GM18517 (cell line): ENCODE results near the gene FAM221B.
A peak's percentile ranks its signal among the peaks of the same experiment; 100 is the strongest.

ENCODE experiments used
- ATAC-seq: cut with Tn5 transposase; IDR thresholded peaks from one replicate; pipeline ENCODE4 v1.9.1; 2021; ENCODE audit warnings: mild to moderate bottlenecking, moderate library complexity; ENCODE audit not compliant: unreplicated experiment

The FAM221B gene

DNA sequence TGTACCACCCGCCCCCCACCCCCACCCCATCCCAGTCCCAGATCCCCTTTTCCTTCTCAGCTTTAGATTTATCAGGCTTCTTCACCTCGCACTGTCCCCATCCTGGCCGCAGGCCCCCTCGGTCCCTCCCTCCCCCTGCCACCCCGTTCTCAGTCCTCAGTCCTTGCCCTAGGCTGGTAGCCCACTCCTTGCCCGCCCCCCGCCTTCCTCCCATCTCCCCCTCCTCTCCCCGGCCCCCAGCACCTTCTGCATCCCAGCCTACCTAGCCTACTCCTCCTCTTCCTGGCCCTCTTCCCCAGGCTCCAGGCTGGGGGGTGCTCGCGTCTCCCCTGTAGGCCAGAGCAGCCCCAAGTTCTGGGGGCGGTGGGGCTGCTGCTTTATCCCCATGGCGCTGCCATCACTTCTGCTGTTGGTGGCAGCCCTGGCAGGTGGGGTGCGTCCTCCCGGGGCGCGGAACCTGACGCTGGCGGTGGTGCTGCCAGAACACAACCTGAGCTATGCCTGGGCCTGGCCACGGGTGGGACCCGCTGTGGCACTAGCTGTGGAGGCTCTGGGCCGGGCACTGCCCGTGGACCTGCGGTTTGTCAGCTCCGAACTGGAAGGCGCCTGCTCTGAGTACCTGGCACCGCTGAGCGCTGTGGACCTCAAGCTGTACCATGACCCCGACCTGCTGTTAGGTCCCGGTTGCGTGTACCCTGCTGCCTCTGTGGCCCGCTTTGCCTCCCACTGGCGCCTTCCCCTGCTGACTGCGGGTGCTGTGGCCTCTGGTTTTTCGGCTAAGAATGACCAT, 36.3 kb downstream of the FAM221B start:
- ATAC-seq = no peak

DNA sequence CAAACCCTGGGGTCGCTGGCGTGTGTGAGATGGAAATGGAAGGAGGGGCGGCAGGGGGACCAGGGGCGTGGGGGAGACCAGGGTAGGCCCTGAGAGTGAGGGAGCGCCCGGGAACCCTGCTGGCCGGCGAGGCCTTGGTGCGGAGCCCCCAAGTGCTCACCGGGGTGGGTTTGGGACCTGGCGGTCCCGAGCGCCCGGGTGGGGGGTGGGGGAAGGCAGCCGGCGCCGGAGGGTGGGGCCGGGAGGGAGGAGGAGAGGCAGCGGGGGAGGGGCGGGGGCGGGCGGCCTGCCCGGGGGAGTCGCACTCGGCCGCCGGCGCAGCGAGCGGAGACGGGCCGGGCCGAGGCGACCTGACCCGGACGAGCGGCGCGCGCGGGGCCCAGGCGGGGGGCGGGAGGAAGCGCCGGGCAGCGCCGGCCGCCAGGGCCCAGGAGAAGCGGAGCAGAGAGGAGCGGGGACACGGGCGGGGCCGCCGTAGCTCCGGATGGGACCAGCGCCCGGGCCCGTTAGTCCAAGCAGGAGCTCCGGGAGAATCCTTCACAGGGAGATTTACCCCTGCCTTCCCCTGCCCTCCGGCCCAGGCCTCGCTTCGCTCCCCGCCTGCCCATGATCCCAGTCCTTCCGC, 37.1 kb downstream of the FAM221B start, which contains the start of gene NPR2:
Gene NPR2, plus strand, starts transcription at position 295 of the 625 bp plus-strand sequence. CDS start 818 bp downstream, outside the sequence.
- ATAC-seq = no peak

DNA sequence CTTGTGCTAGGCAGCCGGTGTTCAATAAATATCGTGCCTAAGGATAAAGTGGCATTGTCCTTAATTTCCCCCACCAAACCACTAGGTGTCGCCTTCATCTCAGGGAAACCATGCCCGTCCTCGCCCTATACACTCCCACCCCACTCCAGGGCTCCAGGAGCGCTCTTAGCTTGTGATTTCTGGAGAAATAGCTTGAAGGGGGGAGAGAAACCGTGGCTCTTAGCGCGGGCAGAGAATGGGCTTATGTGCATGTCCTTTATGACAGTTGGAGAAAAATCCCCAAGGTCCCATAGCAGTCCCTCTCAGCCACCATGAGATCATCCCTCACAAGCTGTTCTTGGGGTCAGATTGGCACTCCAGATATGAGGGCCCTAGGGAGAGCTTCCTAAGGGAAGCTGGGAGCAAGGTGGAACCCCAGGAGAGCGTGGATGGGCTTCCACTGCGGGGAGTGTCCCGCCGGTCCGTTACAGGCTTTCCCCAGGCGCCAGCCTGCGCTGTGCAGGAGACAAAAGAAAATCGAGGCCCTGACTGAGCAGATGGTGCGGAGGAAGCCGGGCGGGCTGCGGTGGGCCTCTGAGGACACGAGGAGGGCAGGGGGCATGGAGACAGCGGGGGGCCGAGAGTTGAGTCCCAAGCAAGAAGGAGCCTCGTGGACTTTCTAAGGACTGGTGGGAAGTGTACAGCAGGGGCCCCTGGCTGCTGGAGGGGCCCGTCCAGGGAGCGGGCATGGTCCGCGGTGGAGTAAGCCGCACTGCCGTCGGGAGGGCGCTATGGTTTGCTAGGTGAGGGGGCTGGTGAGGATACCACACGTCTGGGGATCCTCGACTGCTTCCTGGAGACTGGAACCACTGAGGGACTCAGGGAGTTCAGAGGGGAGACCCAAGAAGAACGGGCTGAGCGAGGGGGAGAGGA, 37.9 kb downstream of the FAM221B start:
- no peak for ATAC-seq

DNA sequence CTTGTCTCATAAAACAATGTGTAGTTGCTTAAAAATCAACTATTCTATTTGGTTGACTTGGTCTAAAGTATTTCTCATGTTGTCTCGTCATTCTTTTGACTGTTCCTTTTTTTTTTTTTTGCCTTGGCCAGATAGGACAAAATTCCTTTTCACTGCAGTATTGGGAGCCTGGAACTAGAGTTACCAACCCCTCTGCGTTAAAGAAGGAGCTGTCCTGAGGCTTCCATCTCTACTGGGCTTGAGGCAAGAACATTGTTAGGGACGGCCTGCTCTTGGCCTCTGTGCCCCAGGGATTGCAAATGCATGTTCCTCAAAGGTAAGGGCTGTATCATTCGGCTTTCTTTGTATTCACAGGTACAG, 38.5 kb downstream of the FAM221B start:
- ATAC-seq = no peak

DNA sequence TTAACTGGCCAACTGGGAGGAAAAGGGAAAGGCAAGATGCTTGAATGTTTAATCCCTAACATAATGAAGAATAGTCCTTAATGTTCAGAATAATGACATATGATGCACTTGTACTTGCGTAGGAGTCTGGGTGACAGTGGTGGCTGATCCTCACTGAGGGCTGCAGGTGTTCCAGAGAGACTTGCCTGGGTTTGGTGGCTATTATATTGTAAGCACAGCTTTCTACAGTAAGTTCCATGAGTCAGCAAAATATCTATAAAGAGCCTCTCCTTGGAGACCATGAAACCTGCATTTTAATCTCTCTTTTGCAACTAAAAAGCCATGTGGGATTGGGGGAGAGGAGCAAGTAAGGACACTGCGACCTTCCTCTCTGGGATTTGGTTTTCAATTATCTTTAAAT, 39.0 kb downstream of the FAM221B start:
- no peak for ATAC-seq

DNA sequence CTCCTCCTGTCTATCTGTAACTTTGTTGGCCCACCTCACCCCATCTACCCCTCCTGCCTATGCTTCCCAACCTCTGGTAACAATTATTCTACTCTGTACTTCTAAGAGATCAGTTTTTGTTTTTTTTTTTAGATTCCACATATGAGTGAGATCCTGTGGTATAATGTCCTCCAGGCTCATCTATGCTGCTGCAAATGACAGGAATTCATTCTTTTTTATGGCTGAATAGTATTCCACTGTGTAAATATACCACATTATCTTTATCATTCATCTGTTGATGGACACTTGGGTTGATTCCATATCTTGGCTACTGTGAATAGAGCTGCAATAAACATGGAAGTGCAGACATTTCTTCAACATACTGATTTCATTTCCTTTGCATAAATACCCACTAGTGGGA, 45.1 kb downstream of the FAM221B start:
- no peak for ATAC-seq

DNA sequence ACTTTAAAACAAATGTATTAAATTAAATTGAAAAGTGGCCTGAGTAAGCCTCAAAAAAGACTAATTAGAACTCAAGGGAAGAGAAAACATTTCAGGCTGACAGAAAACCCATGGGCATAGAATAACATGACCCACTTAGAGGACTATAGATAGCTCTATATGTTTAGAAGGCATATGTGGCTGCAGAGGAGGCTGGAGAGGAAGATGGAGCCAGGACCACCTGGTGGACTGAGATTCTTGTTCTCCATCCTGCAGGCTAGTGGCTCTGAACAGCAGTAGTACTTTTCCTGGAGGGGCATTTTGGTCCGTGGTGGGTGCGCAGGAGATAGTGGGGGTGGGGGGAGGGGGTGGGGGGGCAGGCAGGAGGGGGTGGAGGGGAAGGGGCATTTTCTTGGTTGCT, 47.5 kb downstream of the FAM221B start:
- ATAC-seq = no peak

DNA sequence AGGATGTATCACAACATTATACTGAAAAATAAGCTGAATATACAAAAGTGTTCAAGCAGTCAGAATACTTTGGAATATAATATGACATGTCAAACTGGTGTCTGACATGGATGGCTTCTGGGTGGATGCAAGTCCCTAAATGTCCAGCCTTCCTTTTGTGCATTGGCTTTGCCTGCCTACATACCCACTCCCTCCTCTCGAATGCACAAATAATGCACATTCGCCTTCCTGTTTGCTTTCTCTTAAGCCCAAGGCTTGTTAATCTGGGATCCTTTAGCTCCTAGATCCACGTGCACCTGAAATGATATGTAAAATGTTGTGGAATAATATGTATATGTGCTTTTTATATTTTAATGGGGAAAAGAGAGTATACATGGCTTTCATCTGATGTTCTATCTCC, 50.0 kb downstream of the FAM221B start:
- ATAC-seq = no peak

DNA sequence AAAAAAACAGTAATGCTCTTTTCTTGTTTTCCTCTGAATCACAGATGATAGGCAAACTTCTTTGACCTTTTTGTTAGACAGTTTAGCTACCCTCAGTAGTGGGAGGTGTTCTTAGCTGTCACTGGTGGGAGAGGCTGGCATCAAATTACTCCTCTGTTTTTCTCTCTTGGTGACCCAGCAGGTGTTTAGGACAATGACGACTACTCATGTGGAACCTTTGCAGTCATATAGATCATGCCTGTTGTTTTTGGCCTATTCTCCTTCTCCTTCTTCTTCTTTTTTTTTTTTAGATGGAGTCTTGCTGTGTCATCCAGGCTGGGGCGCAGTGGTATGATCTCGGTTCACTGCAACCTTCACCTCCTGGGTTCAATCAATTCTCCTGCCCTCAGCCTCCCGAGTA, 52.5 kb downstream of the FAM221B start:
- ATAC-seq = peak; percentile 49

DNA sequence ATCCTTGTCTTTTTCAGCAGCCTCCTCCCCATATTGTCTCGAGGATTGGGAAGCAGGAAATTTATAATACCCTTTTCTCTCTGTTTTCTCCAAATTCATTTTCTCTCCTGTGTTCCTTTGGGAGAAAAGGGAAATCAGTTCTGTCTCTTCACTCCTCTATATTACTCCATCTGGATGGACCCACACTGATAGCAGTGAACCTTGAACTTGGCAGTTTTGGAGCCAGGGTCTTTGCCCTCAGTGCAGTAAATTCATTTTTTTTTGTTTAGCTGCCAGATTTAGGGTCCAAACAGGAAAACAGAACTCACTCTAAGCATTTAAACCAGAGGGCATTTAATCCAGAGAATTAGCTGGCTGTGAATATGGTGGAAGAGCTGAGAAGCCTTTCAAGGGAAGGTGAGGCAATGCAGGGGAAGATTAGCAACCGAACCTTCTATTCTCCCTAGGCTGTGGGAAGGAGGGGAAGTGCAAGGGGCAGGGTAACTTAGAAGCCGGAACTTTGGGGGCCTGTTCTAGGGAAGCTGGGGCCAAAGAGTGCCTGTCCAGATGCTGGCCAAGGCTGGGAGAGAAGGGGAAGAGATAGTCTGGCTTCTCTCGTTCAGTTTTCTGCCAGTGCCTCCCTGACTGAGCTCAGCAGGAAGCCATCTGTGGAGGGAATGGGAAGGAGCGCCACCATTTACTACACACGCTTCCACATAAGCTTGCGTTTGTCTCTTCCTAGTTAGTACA, 53.5 kb downstream of the FAM221B start:
- ATAC-seq = no peak

DNA sequence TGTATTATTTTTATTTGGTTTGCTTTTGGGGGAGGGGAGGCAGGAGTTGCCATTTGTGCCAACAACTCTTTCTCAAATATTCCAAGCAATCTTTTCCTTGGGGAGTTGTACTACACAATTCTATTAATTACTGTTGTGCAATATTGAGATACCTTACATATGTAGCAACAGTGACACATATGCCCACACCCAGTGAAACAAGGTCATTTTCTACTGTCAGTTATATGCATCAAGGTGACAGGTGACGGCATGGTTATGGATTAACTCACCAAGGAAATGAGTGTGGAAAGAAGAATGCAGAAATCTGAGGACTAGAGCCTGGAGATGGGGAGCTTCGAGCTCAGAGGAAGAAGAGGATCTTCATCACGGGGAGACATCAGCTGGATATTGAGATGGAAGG, 56.6 kb downstream of the FAM221B start:
- no peak for ATAC-seq

DNA sequence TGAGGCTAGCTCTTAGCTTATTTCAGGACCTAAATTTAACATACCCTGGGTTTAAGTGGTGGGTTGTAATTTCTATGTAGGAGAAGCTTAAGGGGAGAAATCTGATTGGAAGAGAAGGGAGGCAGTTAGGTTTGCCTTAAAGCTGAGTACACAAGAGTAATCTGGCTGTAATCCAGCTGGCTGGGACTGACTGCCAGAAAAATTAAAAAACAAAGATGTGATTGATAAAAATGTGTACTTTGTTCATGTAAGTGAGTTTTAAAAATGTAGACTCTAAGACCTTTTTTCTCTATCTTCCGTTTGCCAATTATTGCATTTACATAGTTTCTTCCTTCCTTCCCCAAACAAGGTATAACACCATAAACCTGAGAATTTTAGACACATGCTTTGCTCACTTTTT, 57.0 kb downstream of the FAM221B start:
- ATAC-seq = no peak

DNA sequence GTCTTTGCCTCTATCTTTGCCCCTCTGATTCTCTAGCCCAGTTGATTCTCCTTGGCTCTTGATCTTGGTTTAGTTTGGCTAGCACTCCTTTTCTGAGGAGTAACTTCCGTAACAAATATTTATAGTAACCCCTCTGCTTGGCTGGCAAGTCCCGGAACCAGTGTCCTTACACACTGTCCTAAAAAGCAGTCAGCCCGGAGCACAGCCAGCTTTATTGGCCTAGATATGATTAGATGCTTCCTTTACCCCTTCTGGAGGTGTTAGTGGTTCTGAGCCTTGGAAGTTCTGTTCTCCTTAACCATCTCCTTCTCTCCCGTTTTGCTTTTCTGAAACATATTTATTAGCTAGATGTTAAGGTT, 57.5 kb downstream of the FAM221B start:
- no peak for ATAC-seq

DNA sequence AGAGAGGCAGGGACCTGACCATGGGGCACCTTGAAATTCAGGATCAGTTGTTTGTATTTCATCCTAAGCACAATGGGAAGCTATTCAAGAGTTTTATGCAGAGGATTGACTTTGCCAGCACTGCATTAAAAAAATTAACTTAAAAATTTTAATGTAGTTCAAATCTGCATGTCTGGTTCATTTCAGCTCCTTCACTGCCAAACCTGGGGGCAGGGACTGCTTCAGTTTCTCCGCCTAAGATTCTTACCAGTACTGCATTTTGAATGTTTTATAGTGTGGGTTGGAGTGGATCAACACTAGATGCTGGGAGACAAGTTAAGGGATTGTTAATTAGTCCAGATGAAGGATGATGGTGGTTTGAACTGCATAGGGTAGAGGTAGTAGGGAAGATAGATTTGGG, 58.8 kb downstream of the FAM221B start:
- no peak for ATAC-seq

DNA sequence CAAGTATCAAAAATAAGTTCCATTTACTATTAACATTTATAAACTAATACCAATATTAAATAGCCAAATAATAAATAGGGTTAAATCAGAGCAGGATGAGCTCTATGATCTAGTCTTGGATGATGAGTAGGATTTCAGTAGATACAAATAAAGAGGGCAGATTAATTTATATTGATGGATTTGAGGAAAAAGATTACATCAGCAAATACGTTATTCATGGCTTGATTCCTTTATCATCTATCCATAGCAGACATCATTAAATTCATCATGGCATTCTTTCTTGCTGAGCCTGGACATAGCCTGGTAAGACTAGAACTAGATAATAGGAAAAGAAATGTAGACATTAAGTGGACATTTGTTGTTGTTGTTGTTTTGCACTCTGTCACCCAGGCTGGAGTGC, 61.1 kb downstream of the FAM221B start:
- no peak for ATAC-seq

DNA sequence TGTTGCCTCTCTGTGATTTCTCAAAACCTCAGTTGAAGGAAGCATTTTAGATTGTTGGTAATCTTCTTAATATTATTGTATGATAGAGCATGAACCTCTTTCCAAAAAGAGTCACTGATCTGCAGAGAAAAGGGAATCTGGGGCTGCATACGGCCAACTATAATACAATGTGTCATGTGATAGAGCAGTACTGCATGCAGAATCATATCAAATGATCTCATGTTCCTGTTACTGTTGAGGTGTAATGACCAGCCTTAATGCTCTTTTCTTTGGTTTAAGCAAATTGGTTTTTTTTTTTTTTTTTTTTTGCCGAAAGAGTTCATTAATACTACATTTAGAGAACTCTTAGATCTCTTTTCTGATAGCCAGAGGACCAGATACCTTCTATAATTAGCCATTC, 61.5 kb downstream of the FAM221B start:
- no peak for ATAC-seq
